Nucleus accumbens (tissue), 56 donors: ENCODE data around the gene FAM151B.

Experiments
- DNase-seq, 56 donors: peaks; one replicate each; lab custom pipeline; 2025; lab: John Stamatoyannopoulos, UW

Gene FAM151B

DNA sequence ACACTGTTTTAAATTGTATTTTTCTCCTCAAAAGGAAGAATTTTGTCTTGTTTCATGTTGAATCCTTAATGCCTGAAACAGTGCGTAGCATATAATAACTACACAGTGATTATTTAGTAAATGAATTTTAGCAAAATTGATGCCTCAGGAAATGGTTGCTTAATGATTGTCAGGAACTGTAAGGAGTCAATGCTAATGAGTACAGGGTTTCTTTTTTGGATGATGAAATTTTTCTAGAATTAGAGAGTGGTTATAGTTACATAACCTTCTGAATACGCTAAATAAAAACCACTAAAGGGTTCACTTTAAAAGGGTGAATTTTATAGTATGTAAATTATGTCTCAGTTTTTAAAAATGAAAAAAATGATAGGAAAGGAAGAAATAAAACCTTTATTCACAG, 14.9 kb downstream of the FAM151B start:
- no peak for DNase-seq

DNA sequence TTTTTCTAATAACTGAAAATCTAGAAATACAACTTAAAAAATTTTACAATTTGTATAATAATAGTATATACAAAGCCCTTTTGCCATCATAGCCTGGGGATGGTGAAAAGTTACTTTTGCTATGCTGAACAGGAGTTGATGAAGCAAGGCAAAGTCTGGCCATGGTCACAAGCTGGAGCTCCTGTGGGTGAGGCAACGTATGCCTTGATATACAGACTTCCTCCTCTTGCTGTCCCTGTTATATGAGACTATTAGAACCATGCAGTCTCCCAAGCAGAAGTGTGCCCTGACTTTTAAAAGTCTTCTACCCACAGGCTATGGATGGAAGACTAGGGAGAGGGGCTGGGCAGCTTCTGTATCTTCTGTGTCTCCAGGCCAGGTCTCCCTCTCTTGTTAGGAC, 15.7 kb downstream of the FAM151B start:
- no peak for DNase-seq

DNA sequence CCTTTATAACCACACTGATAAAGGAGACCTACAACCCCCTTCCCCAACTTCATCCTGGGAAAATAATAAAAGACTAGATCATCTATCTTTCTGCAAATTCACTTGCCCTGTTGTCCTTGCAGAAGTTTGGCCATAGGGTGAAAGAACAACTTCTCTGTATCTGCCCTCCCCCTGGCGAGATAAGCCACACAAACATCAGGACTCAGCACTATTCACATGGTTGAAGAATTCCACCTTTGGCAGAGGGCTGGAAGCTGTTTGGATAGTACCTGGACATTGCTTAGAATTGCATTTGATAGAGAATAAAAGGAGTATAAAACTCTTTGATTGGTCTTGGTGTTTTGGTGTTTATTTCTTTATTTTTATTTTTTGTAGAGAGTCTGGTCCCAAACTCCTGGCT, 16.9 kb downstream of the FAM151B start:
- DNase-seq, result no peak

DNA sequence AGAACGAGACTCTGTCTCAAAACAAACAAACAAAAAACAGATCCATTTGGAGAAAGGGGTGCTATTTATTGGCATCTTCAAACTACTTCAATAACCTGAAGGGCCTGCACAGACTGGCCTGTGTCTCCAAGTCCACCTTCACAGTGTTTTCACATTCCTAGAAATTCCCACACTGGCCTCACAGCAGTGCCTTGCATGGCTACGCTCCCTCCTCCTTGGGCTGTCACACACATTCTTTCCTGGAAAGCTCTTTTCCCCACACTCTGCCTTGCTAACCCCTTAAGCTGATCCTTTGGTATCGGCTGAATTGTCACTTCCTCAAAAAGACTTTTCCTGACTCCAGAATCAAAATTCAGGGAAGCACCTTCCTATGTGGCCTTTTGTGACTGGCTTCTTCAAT, 19.8 kb downstream of the FAM151B start:
- no peak for DNase-seq

GRCh38 chr5:80508844-80509243, 20.9 kb downstream of the FAM151B start:
- DNase-seq, result no peak

DNA sequence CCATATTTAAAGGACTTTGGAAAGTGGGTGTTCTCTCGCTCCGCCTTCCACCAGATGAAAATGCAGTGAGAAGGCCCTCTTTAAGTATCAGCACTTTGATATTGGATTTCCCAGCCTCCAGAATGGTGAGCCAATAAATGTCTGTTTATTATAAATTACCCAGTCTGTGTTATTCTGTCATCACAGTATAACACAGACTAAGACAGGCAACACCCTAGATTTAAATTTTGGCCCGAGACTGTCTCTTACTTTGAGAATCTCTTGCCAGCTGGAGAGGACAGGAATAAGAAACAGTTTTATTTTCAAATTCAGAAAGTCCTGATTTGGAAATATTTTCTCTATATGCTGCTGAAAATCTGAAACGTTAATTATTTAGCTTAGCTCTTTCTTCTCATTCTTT, 21.5 kb downstream of the FAM151B start:
- DNase-seq, result no peak

- no peak for DNase-seq
Observed at GRCh38 chr5:80516826-80517225, 28.9 kb downstream of the FAM151B start.

GRCh38 chr5:80540691-80541090, 52.8 kb downstream of the FAM151B start:
- no peak for DNase-seq

- DNase-seq, result no peak
Observed at GRCh38 chr5:80541392-80541791, 53.5 kb downstream of the FAM151B start.

DNA sequence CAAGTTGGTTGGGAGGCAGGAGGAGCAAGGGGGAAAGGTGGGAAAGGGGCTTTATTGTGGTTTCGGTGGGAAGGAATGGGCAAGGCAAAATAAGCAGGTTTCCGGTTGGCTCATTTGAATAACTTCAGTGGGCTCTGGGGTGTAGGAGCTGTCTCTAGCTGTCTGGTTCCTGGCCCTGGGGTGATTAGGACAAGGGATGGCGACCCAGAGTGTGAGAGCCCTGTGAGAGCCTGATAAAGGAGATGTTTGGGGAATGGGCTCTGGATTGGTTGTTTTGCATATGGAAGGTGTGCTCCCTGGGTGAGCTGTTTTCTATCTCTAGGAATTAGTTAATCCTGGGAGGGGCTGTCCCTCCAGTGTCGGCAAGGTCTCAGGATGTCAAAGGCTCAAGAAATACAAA, 66.7 kb downstream of the FAM151B start:
- DNase-seq, result no peak

GRCh38 chr5:80555099-80555498, 67.2 kb downstream of the FAM151B start:
- no peak for DNase-seq

DNA sequence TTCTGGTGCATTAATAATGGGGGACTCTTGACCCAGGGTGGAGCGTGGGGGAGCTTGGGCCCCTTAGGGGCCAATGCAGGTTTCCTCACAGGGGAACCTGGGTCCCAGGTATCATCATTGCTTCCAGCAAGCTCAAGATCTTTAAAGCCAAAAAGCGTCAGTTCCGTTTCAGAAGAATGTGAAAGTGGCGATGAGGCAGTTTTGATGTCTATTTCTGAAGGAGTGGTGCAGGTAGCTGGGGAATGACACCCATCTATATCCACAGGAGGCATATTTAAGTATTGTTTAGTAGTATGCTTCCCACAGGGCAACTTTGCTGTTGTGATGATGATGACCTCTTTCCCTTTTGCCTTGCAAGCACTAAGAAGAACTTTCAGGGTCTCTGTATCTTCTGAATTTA, 71.3 kb downstream of the FAM151B start:
- no peak for DNase-seq

DNA sequence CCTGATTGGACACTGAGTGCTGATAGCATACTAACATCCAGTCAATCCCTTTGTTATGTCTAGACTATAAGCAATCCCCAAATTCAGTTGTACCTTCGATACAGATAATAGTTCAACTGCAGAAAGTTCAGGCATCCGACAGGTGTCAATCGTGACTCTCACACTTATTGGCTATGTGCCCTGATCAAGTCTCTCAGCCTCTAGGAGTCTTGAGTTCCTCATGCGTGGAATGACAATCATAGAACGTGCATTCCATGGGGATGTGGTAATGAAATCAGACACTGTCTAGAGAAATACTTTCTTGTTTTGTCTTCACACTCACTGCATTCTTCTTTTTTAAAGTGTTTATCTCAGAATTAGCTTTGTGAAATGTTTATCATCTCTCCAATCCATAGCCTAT, 77.4 kb downstream of the FAM151B start:
- DNase-seq, result no peak

- peak in 4 of 56 donors; percentile 5 to 22 (median 8) for DNase-seq
Observed at GRCh38 chr5:80566711-80567259, 78.9 kb downstream of the FAM151B start.

- DNase-seq, result no peak
Observed at GRCh38 chr5:80568251-80568650, 80.4 kb downstream of the FAM151B start.

- DNase-seq, result peak in 5 of 56 donors; percentile 8 to 32 (median 12)
Observed at GRCh38 chr5:80569086-80569960, 81.4 kb downstream of the FAM151B start.

DNA sequence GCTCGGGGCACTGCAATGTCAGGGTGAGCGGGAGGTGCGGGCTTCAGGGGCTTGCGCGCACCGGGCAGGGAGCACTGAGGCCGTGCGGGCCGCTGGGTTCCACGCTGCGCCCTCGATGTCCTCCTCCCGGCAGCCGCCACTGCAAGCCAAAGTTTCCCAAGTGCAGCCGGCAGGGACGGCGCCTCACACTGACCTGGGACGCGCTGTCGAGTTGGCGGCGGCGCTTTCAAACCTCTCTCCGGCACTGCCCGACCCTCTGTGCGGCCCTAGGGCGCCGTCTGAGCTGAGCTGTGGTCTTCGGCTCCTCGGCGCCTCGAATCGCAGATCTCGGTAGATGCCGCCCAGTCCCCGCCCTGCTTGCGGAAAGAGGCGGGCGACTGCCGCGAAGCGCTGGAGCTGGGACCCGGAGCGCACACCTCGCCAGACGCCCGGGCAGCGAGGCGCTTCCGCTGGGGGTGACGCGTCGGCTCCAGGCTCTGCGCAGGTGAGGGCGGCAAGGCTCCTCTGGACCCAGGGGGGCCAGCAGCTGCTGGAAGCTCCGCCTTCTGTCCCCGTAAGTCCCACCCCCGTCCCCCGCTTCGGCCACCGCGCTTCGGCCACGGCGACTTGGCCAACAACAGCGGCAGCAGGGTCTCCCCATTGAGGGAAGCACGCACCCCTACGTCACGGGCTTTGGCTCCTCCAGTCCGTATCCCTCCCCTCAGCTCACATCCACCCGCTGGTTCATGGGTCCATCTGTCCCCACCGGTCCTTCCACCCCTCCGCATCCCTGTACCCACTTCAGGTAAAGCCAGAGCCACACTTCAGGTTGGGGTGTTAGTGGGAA, 82.3 kb downstream of the FAM151B start, which contains the start of gene ANKRD34B:
Gene ANKRD34B, minus strand, starts transcription at position 320 of the 826 bp plus-strand sequence. CDS start 10,261 bp downstream, outside the sequence.
- peak in 17 of 56 donors; percentile 11 to 65 (median 22) for DNase-seq

DNA sequence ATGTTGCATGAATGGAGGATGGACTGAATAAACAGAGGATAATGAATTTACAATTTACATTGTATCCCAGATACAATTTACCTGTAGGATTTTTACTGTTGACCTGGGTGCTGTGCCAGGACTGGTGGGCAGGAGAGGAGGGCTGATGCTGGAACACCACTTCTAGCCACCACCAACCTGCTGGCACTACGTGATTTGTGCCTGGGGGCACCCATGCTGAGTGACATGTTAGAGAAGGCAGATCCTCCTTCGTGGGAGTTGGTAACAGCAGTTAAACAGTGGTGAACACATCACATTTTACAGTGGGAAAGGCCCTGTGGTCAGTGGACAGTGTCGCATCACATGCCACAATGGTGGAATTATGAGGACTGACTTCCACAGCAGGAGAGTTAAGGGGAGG, 85.2 kb downstream of the FAM151B start:
- no peak for DNase-seq

GRCh38 chr5:80576383-80576782, 88.5 kb downstream of the FAM151B start:
- DNase-seq, result no peak

DNA sequence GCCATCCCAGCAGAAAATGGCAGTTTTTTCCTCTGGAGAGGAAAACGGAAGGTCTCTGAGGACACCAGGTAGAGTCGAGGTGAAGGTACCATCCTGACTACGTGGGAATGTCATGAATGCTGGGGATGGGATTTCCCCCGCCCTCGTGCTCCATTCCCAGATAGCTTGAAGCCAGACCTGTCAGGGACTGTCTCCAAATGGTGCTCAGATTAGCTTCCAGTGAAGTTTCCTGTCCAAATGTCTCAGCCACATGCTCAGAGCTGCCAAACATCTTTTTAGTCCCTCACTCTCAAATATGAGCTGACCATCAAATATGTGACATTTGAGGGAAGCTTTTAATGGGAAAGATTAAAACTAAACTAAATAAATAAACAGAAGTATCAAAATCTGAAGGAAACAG, 89.8 kb downstream of the FAM151B start:
- no peak for DNase-seq

DNA sequence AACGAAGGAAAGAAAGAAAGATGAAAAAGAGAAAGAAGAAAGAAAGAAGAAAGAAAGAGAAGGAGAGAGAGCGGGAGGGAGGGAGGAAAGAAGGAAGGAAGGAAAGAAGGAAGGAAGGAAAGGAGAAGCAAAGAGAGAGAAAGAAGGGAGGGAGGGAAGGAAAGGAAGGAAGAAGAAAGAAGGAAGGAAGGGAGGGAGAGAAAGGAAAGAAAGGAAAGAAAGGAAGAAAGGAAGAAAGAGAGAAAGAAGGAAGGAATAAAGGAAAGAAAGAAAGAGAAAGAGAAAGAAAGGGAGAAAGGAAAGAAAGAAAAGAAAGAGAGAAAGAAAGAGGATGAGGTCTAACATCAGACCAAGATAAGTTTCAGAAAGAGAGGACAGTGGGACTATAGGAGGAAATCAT, 91.2 kb downstream of the FAM151B start:
- no peak for DNase-seq
